Effector memory CD4-positive, alpha-beta T cell (primary cell): Measurements from ENCODE around the gene CDC42SE2.

Experiments used
- DNase-seq, 3 donors: peaks; one replicate each; pipeline ENCODE4 v3.0.0-alpha.2; 2020
- H3K27ac ChIP-seq: 2 replicates; pipeline ENCODE4 v1.7.0; 2013; ENCODE audit warnings: mild to moderate bottlenecking, low read length, moderate library complexity; ENCODE audit not compliant: insufficient read depth, poor library complexity, severe bottlenecking
- H3K27me3 ChIP-seq: replicated peaks from 2 replicates; pipeline ENCODE4 v1.7.0; 2013; ENCODE audit warnings: mild to moderate bottlenecking, low read length; ENCODE audit not compliant: insufficient read depth, control insufficient read depth, poor library complexity, severe bottlenecking
- H3K36me3 ChIP-seq: 2 replicates; pipeline ENCODE4 v1.7.0; 2013; ENCODE audit warnings: mild to moderate bottlenecking, low read length, moderate library complexity; ENCODE audit not compliant: control insufficient read depth, insufficient read depth
- H3K4me1 ChIP-seq: 2 replicates; pipeline ENCODE4 v1.7.0; 2013; ENCODE audit warnings: low read length, mild to moderate bottlenecking; ENCODE audit not compliant: control insufficient read depth, insufficient read depth, poor library complexity, severe bottlenecking
- H3K4me3 ChIP-seq: 2 replicates; pipeline ENCODE4 v1.7.0; 2013; ENCODE audit warnings: low read length, low read depth, mild to moderate bottlenecking; ENCODE audit not compliant: insufficient read depth, poor library complexity, severe bottlenecking
- H3K9me3 ChIP-seq: 2 replicates; pipeline ENCODE4 v1.7.0; 2013; ENCODE audit warnings: mild to moderate bottlenecking, low read length, moderate library complexity; ENCODE audit not compliant: control insufficient read depth
- total RNA-seq, 3 donors: gene quantifications; one replicate each; lab custom pipeline; 2026; lab: John Stamatoyannopoulos, UW

The CDC42SE2 gene, protein sequence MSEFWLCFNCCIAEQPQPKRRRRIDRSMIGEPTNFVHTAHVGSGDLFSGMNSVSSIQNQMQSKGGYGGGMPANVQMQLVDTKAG
- total RNA-seq = 363 to 592 (median 379) reads per million in 3 donors

DNA sequence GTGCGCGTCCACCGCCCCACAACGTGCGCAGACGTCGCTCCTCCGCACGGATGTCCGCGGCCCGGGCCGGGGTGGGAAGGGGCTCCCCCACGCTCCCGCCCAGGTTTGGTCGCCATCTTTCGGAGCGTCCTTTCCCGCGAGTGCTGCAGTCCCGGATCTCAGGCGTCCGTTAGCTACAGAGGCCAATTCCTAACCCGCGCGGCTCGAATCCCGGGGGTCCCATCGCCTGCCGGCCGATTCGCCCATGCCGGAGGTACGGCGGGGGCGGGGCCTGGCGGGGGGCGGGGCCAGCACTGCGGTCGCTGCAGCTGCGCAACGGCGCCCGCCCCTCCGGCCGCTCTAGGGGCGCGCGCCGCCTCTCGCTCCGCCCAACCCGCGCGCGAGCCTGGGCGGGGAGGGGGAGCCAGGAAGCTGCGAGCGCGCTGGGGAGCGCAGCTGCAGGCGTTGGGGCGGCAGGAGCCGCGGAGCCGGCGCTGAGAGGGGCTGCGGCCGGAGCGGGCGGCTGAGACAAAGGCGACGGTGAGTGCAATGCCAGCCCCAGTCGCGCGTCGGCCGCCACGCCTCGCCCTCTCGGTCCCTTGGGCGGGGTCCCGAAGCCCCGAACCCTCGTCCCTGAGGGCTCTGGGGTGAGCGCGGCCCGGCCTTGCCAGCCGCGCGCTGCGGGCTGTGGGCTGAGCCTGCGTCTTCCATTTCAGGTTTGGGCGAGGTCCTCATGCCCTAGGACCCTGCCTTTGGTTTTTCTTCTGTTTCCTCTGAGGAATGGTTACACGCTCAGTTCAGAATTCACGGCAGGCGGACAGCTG lies at the start of gene CDC42SE2:
TSS of gene CDC42SE2 (plus strand) at position 406 of the 803 bp plus-strand sequence. CDS start 95,441 bp downstream, outside the sequence.
- H3K4me1 ChIP-seq = peaks cover 28% of the 10 kb centered on the region
- peak; percentile 77 to 78 (median 78) for DNase-seq
- H3K4me3 ChIP-seq = peak within 1 kb of the TSS; percentile 99
- H3K27me3 ChIP-seq = no peaks in the 10 kb centered on the region
- peaks cover 8% of the 10 kb centered on the region for H3K36me3 ChIP-seq
- peak within 1 kb of the TSS; percentile 98 for H3K27ac ChIP-seq
- no peaks in the 10 kb centered on the region for H3K9me3 ChIP-seq

- H3K27ac ChIP-seq = no peak overlapping the region
- H3K36me3 ChIP-seq = no peaks in the 10 kb centered on the region
- H3K27me3 ChIP-seq = no peaks in the 10 kb centered on the region
- H3K9me3 ChIP-seq = no peaks in the 10 kb centered on the region
- peaks cover 19% of the 10 kb centered on the region for H3K4me1 ChIP-seq
- no peak for DNase-seq
- H3K4me3 ChIP-seq = no peak overlapping the region
These were observed 49.1 kb upstream of the CDC42SE2 start for GRCh38 chr5:131214609-131215227.

DNA sequence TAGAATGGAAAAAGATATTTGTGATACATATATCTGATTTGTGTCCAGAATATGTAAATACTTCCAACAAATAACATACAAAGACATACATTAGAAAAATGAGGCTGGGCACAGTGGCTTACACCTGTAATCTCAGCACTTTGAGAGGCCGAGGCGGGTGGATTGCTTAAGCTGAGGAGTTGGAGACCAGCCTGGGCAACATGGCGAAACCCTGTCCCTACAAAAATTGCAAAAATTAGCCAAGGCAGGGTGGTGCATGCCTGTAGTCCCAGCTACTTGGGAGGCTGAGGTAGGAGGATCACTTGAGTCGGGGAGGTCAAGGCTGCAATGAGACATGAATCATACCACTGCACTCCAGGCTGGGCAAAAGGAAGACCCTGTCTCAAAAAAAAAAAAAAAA lies 46.1 kb upstream of the CDC42SE2 start:
- no peak for DNase-seq
- peaks cover 6% of the 10 kb centered on the region for H3K4me1 ChIP-seq
- no peak overlapping the region for H3K4me3 ChIP-seq
- H3K27ac ChIP-seq = no peak overlapping the region
- H3K36me3 ChIP-seq = no peaks in the 10 kb centered on the region
- H3K9me3 ChIP-seq = no peaks in the 10 kb centered on the region
- H3K27me3 ChIP-seq = no peaks in the 10 kb centered on the region

GRCh38 chr5:131218392-131218791 lies 45.5 kb upstream of the CDC42SE2 start:
- no peak overlapping the region for H3K27ac ChIP-seq
- no peaks in the 10 kb centered on the region for H3K9me3 ChIP-seq
- H3K36me3 ChIP-seq = no peaks in the 10 kb centered on the region
- H3K4me1 ChIP-seq = peaks cover 6% of the 10 kb centered on the region
- H3K4me3 ChIP-seq = no peak overlapping the region
- no peak for DNase-seq
- H3K27me3 ChIP-seq = no peaks in the 10 kb centered on the region

DNA sequence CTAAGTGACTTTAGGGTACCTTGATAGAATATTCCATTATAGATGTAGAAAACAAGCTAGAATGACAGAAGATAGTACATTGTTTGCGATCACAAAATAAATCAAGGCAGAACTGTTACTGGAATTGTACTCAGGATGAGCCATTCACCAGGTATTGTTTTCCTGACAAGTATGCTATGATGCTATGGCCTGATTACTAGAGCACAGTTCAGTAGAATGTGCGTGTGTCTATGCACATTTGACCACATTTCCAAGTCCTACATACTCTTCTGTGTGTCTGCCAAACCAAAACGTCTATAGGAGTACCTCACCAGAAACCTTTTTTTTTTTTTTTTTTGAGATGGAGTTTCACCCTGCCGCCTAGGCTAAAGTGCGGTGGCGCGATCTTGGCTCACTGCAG lies 43.3 kb upstream of the CDC42SE2 start:
- no peaks in the 10 kb centered on the region for H3K36me3 ChIP-seq
- H3K4me3 ChIP-seq = no peak overlapping the region
- H3K27me3 ChIP-seq = no peaks in the 10 kb centered on the region
- H3K27ac ChIP-seq = no peak overlapping the region
- H3K9me3 ChIP-seq = no peaks in the 10 kb centered on the region
- H3K4me1 ChIP-seq = peaks cover 8% of the 10 kb centered on the region
- no peak for DNase-seq

DNA sequence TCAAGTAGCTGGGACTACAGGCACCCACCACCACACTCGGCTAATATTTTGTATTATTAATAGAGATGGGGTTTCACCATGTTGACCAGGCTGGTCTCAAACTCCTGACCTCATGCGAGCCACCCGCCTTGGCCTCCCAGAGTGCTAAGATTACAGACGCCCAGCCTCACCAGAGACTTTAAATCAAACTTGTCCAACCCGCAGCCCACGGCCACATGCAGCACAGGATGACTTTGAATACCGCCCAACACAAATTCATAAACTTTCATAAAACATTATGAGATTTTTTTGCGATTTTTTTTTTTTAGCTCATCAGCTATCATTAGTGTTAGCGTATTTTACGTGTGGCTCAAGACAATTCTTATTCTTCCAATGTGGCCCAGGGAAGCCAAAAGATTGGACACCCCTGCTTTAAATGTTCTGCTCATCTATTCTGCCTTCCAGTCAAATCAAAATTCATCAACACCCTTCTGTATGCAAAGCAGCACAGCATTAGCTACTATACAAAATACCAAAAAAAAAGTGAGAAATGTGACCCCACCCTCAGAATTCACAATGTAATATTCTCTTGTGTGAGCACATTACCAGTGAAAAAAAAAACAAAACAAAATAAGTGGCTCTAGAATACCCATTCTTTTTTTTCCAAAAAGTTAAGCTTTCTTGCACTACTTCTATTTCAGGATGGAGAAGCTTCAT lies 42.7 kb upstream of the CDC42SE2 start:
- Histone ChIP-seq H3K27ac (no peak overlapping the region), H3K27me3 (no peaks in the 10 kb centered on the region), H3K9me3 (no peaks in the 10 kb centered on the region), H3K36me3 (no peaks in the 10 kb centered on the region), H3K4me1 (peaks cover 8% of the 10 kb centered on the region), H3K4me3 (no peak overlapping the region)
- no peak for DNase-seq

DNA sequence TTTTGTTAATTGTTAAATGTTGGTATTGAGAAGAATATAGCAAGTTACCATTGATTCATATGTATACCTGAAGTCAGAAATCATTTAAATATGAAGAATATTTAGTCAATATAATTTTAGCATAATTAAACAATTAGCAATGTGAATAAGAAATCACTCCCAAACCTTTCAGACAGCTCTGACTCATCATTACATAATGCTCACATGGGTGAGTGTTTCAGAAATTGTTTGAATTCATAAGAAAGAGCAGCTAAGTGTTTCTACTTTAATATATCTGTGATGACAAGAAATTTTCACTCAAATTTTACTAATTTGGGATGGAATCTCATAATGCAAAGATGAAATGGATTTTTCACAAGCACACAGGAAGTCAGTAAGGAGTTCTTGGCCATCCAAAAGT lies 42.0 kb upstream of the CDC42SE2 start:
- no peaks in the 10 kb centered on the region for H3K9me3 ChIP-seq
- no peak overlapping the region for H3K4me3 ChIP-seq
- no peaks in the 10 kb centered on the region for H3K27me3 ChIP-seq
- DNase-seq = no peak
- H3K27ac ChIP-seq = no peak overlapping the region
- peaks cover 8% of the 10 kb centered on the region for H3K4me1 ChIP-seq
- no peaks in the 10 kb centered on the region for H3K36me3 ChIP-seq

GRCh38 chr5:131222731-131223130 lies 41.1 kb upstream of the CDC42SE2 start:
- H3K9me3 ChIP-seq = no peaks in the 10 kb centered on the region
- no peak overlapping the region for H3K27ac ChIP-seq
- H3K4me1 ChIP-seq = peaks cover 8% of the 10 kb centered on the region
- no peak overlapping the region for H3K4me3 ChIP-seq
- no peak for DNase-seq
- no peaks in the 10 kb centered on the region for H3K36me3 ChIP-seq
- H3K27me3 ChIP-seq = no peaks in the 10 kb centered on the region

DNA sequence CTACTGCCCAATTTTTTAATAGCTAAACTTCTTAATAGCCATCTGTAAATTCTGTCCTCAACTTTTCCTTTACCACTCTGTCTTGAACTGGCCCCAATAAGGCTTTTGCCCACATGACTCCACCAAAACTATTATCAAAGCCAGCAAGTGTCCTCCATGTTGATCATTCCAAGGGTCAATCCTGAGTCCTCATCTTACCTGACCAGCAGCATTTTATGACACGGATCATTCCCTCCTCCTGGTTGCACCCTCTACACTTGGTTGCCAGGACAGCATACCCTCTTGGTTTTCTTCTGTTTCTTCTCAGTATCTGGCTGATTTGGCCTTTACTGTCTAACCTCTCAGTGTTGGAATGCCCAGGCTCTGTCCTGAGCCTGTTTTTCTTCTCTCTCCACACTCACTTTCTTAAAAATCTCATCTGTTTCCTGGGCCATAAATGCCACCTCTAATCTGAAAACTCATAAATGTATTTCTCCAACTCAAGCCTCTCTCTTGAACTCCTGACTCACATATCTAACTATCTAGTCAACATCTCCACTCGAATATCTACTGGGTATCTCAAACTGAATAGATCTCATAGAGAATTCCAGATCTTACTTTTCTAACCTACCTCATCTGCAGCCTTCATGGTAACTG lies 40.0 kb upstream of the CDC42SE2 start:
- no peak for DNase-seq
- Histone ChIP-seq H3K27me3 (no peaks in the 10 kb centered on the region), H3K36me3 (no peaks in the 10 kb centered on the region), H3K9me3 (no peaks in the 10 kb centered on the region), H3K4me3 (no peak overlapping the region), H3K27ac (no peak overlapping the region), H3K4me1 (peaks cover 8% of the 10 kb centered on the region)
